ENCODE data around the gene NTRK3.

The NTRK3 gene

GRCh38 chr15:87967951-87968350, 288.6 kb downstream of the NTRK3 start:
- no peak for DNase-seq

- no peak for DNase-seq
Observed at GRCh38 chr15:87965304-87965703, 291.2 kb downstream of the NTRK3 start.

- DNase-seq = no peak
Observed at GRCh38 chr15:87962428-87962827, 294.1 kb downstream of the NTRK3 start.

GRCh38 chr15:87961851-87962420, 294.6 kb downstream of the NTRK3 start:
- DNase-seq = no peak

- DNase-seq = no peak
Observed at GRCh38 chr15:87959662-87960061, 296.9 kb downstream of the NTRK3 start.

- DNase-seq = no peak
Observed at GRCh38 chr15:87959080-87959479, 297.5 kb downstream of the NTRK3 start.

GRCh38 chr15:87955284-87955909, 301.1 kb downstream of the NTRK3 start:
- DNase-seq = no peak

GRCh38 chr15:87954793-87955192, 301.7 kb downstream of the NTRK3 start:
- DNase-seq = no peak

- no peak for DNase-seq
Observed at GRCh38 chr15:87952736-87953287, 303.7 kb downstream of the NTRK3 start.

GRCh38 chr15:87949575-87950223, 306.8 kb downstream of the NTRK3 start:
- no peak for DNase-seq

- no peak for DNase-seq
Observed at GRCh38 chr15:87949151-87949574, 307.4 kb downstream of the NTRK3 start.

- DNase-seq = no peak
Observed at GRCh38 chr15:87947560-87947959, 309.0 kb downstream of the NTRK3 start.

- no peak for DNase-seq
Observed at GRCh38 chr15:87945246-87945645, 311.3 kb downstream of the NTRK3 start.

- DNase-seq = no peak
Observed at GRCh38 chr15:87944691-87945090, 311.8 kb downstream of the NTRK3 start.

- DNase-seq = no peak
Observed at GRCh38 chr15:87944050-87944449, 312.5 kb downstream of the NTRK3 start.

- no peak for DNase-seq
Observed at GRCh38 chr15:87943626-87944025, 312.9 kb downstream of the NTRK3 start.

- no peak for DNase-seq
Observed at GRCh38 chr15:87942316-87942715, 314.2 kb downstream of the NTRK3 start.

GRCh38 chr15:87941606-87942005, 314.9 kb downstream of the NTRK3 start:
- DNase-seq = no peak

GRCh38 chr15:87940768-87941167, 315.8 kb downstream of the NTRK3 start:
- no peak for DNase-seq

GRCh38 chr15:87939848-87940457, 316.6 kb downstream of the NTRK3 start:
- no peak for DNase-seq

GRCh38 chr15:87938031-87938430, 318.5 kb downstream of the NTRK3 start:
- no peak for DNase-seq

- DNase-seq = no peak
Observed at GRCh38 chr15:87935583-87935982, 321.0 kb downstream of the NTRK3 start.

GRCh38 chr15:87931584-87931983, 325.0 kb downstream of the NTRK3 start:
- no peak for DNase-seq

- DNase-seq = no peak
Observed at GRCh38 chr15:87930457-87930856, 326.1 kb downstream of the NTRK3 start.
